Hepatocyte (in vitro differentiated cells): ENCODE measurements around the gene CFAP298.

Experiments used
- CTCF ChIP-seq: fragments of 200-600 bp; sonication (generic); IDR thresholded peaks from 2 replicates; pipeline ENCODE4 v1.5.1; 2016; ENCODE audit warnings: antibody characterized with exemption, mild to moderate bottlenecking; ENCODE audit not compliant: poor library complexity
- EZH2 ChIP-seq: fragments of 200-600 bp; sonication (generic); IDR thresholded peaks from 2 replicates; pipeline ENCODE4 v1.6.1; 2016; ENCODE audit warnings: antibody characterized with exemption, mild to moderate bottlenecking, borderline replicate concordance
- EZH2phosphoT487 ChIP-seq: fragments of 200-600 bp; sonication (generic); IDR thresholded peaks from one replicate; pipeline ENCODE4 v1.6.1; 2018; ENCODE audit warnings: antibody characterized with exemption, mild to moderate bottlenecking, low read depth, moderate library complexity; ENCODE audit not compliant: unreplicated experiment, severe bottlenecking

GRCh38 chr21:32611471-32611997 is 643 bp downstream of the CFAP298 start:
- TF ChIP-seq CTCF (no peak), EZH2phosphoT487 (no peak), EZH2 (no peak)
